HG02642 (cell line): ENCODE results near the gene TRAPPC3.
"Not testable (repeated sequence)": the region's sequence is repeated elsewhere in the genome, so short reads cannot be mapped to it uniquely, and the experiment has no call there.

Experiments used
- ATAC-seq: cut with Tn5 transposase; IDR thresholded peaks from one replicate; pipeline ENCODE4 v1.9.1; 2021; ENCODE audit warnings: mild to moderate bottlenecking; ENCODE audit not compliant: unreplicated experiment, poor library complexity

TRAPPC3 gene

GRCh38 chr1:36149237-36149972 is at the start of gene TRAPPC3:
TRAPPC3 (minus strand) TSS chr1:36149486; CDS start chr1:36149378, 108 bp downstream.
- peak; percentile 91 for ATAC-seq

DNA sequence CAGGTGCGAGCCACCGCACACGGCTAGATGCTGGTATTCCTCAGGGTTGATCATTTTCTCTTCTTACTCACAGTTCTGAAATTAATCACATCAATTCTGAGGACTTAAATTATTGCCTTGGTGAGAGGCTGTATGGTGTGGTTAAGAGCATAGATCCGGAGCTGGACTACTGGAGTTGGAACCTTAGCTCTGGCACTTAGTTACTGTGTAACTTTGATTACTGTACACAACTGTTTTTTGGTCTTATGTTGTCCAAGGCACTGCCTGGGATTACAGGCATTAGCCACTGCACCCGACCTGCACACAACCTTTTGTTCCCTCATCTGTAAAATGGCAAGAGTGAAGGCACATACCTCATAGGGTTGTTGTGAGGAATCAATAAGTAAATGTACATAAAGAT is 49.4 kb upstream of the TRAPPC3 start:
- ATAC-seq = no peak

DNA sequence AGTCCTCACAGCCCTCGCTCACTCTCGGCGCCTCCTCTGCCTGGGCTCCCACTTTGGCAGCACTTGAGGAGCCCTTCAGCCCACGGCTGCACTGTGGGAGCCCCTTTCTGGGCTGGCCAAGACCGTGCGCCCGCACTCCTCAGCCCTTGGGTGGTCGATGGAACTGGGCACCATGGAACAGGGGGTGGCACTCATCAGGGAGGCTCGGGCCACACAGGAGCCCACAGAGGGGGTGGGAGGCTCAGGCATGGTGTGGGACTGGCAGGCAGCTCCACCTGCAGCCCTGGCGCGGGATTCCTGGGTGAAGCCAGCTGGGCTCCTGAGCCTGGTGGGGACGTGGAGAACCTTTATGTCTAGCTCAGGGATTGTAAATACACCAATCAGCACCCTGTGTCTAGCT is 47.5 kb upstream of the TRAPPC3 start:
- not testable (repeated sequence) for ATAC-seq

DNA sequence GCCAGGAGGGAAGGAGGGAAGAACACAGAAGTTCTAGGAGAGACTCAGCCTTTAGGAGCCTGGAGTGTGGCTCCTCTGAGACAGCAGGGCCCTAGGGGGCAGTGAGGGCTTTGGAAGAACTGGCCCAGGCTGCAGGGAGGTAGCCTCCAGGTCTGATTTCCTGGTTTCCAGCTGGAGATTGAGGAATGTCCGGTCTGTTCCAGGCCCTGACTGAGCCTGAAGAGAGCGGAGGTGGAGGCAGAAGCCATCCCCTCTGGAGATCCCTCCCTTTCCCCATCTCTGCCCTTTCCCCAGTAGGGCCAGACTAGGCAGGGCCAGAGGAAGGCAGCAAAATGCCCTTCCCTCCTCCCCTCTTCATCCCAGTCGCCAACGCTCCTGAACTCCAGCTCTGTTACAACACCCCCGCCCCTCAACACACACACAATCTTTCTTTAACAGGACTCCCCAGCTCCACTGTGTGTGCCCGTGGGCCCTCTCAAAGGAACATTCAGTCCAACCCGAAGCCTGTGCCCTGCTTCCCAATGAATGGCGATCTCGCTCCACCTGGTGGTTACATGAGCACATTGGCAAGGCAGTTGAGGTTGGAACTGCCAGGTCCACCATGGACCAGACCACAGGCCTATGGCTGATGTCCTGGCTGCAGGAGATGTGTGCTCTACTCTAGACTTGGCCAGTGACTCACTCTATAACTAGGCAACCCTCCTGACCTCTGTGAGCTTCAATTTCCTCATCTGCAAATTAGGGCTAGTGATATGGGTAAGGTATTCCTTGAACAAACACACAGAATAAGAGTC is 38.7 kb upstream of the TRAPPC3 start:
- ATAC-seq = peak; percentile 76

GRCh38 chr1:36183309-36183856 is 34.1 kb upstream of the TRAPPC3 start:
- no peak for ATAC-seq

GRCh38 chr1:36182734-36183133 is 33.4 kb upstream of the TRAPPC3 start:
- no peak for ATAC-seq

- ATAC-seq = no peak
Observed at GRCh38 chr1:36179220-36179600, 29.9 kb upstream of the TRAPPC3 start.

DNA sequence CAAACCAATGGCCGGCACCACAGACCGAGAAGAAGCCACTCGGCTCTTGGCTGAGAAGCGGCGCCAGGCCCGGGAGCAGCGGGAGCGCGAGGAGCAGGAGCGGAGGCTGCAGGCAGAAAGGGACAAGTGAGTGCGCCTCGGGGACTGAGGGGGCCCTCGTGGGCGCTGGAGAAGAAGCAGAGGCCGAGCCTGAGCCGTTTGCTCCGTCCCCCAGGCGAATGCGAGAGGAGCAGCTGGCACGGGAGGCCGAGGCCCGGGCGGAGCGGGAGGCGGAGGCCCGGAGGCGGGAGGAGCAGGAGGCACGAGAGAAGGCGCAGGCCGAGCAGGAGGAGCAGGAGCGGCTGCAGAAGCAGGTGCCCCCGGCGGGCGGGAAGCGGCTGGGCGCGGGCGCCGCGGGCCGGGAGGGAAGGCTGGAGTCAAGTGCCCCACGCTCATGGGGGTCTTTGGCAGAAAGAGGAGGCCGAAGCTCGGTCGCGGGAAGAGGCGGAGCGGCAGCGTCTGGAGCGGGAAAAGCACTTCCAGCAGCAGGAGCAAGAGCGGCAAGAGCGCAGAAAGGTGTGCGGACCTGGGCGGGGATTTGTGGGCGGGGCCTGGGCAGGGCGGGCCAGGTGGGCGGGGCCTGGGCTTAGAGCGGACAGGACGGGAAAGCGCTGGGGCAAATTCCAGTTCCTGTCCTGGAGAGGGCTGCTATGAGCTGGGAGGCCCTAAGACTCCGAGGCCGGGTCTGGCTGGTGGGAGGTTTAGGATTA is 29.4 kb upstream of the TRAPPC3 start:
- ATAC-seq = no peak

GRCh38 chr1:36177589-36178431 is 28.5 kb upstream of the TRAPPC3 start:
- no peak for ATAC-seq

DNA sequence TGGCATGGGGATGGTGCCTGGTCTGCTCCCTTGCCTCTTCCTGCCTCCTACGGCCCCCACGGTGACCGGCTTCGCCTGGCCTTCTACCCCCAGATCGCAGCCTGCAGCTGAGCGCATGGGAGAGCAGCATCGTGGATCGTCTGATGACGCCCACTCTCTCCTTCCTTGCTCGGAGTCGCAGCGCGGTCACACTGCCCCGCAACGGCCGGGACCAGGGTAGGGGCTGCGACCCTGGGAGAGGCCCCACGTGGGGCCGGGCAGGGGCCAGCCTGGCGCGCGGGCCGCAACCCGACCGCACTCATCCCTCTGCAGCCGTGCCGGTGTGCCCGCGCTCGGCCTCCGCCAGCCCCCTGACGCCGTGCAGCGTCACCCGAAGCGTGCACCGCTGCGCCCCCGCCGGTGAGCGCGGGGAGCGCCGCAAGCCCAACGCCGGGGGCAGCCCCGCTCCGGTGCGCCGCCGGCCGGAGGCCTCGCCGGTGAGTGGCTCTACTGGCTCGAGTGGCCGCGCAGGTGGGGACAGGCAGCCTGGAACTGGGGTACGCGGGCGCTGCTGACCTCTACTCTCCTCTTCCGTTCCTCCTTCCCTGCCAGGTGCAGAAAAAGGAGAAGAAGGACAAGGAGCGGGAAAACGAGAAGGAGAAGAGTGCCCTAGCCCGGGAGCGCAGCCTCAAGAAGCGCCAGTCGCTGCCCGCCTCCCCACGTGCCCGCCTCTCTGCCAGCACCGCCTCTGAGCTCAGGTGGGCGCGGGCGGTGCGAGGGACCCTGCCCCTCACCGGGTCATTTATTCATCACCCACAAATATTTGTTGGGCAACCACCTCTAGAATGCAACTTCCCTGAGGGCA is 27.0 kb upstream of the TRAPPC3 start:
- ATAC-seq = no peak

- peak; percentile 47 for ATAC-seq
Observed at GRCh38 chr1:36175137-36176095, 26.1 kb upstream of the TRAPPC3 start.

DNA sequence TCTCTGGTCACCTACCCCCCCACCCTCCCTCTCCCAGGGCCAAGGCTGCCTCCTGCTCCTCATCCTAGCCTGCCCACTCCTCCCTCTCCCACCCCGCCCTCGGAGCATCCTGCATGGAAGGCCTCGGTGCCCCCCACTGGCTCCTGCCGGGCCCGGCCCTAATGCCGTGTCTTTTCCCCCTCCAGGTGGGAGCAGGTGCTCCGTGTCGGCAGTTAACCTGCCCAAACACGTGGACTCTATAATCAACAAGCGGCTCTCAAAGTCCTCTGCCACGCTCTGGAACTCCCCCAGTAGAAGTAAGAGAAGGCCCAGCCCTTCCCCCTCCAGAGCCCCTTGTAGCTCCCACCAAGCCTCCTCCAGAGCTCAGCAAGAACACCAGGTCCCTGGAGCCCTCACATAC is 25.4 kb upstream of the TRAPPC3 start:
- no peak for ATAC-seq

- ATAC-seq = no peak
Observed at GRCh38 chr1:36172983-36173382, 23.7 kb upstream of the TRAPPC3 start.

- ATAC-seq = no peak
Observed at GRCh38 chr1:36172017-36172747, 22.9 kb upstream of the TRAPPC3 start.

DNA sequence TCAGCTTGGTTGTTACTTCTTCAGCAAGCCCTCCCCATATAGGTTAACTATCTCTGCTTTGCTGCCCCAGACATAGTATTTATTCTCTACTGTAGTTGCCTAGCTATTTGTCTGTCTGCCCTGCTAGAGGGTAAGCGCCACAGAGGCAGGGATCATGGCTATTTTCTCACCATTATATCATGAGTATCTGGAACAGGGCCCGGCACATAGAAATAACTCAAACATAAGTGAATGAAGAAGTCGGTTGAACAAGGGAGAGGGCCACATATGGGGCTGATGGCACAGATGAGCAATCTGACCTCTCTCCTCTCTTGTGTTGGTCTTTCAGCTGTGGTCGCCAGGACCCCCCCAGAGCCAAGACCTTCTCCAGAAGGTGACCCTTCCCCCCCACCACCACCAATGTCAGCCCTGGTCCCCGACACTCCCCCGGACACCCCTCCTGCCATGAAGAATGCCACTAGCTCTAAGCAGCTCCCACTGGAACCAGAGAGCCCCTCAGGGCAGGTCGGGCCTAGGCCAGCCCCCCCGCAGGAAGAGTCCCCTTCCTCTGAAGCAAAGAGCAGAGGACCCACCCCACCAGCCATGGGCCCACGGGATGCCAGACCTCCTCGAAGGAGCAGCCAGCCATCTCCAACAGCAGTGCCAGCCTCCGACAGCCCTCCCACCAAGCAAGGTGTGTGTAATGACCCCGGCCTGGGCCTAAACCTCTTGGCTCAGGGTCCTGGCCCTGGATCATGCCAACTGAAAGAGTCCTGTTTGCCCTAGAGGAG is 21.5 kb upstream of the TRAPPC3 start:
- ATAC-seq = no peak

GRCh38 chr1:36168514-36168913 is 19.2 kb upstream of the TRAPPC3 start:
- no peak for ATAC-seq
